Mesodermal cell (in vitro differentiated cells): ENCODE measurements around the gene ARHGEF7.

ENCODE experiments used
- H3K27ac ChIP-seq: 2 replicates; pipeline ENCODE4 v1.7.0; 2013; ENCODE audit warnings: mild to moderate bottlenecking, low read depth, low read length, moderate library complexity; ENCODE audit not compliant: severe bottlenecking
- H3K36me3 ChIP-seq: 2 replicates; pipeline ENCODE4 v1.7.1; 2013; ENCODE audit warnings: mild to moderate bottlenecking, low read length, moderate library complexity; ENCODE audit not compliant: control insufficient read depth, insufficient read depth
- H3K4me1 ChIP-seq: one replicate; pipeline ENCODE4 v1.7.1; 2013; ENCODE audit warnings: mild to moderate bottlenecking, low read length; ENCODE audit not compliant: insufficient read depth, control insufficient read depth, poor library complexity, severe bottlenecking
- H3K4me3 ChIP-seq: 2 replicates; pipeline ENCODE4 v1.7.0; 2013; ENCODE audit warnings: low read length, control low read depth, mild to moderate bottlenecking; ENCODE audit not compliant: insufficient read depth, poor library complexity, severe bottlenecking; ENCODE audit errors: extremely low read depth
- H3K9me3 ChIP-seq: 2 replicates; pipeline ENCODE4 v1.7.1; 2013; ENCODE audit warnings: mild to moderate bottlenecking, low read length, moderate library complexity; ENCODE audit not compliant: control insufficient read depth
- WGBS, 2 experiments: methylation state at CpG; one replicate each; pipeline ENCODE4 v1.1.5; 2013; ENCODE audit warnings: missing lambda C conversion rate in 2 of 2; ENCODE audit not compliant: insufficient coverage in 2 of 2; 5-methylcytosine and 5-hydroxymethylcytosine counted together

The ARHGEF7 gene

GRCh38 chr13:111241862-111242261 lies 126.8 kb downstream of the ARHGEF7 start:
- no peak overlapping the region for H3K27ac ChIP-seq
- H3K36me3 ChIP-seq = peaks cover 53% of the 10 kb centered on the region
- H3K9me3 ChIP-seq = no peaks in the 10 kb centered on the region
- WGBS, 2 experiments = 89 to 96% methylated on average over 9 to 10 of the region's 11 CpGs
- H3K4me1 ChIP-seq = no peaks in the 10 kb centered on the region
- no peak overlapping the region for H3K4me3 ChIP-seq

- Histone ChIP-seq H3K9me3 (no peaks in the 10 kb centered on the region), H3K4me1 (no peaks in the 10 kb centered on the region), H3K27ac (no peak overlapping the region), H3K4me3 (no peak overlapping the region), H3K36me3 (peaks cover 57% of the 10 kb centered on the region)
- 96 to 100% methylated on average over 3 to 5 of the region's 8 CpGs for WGBS, 2 experiments
Measured at GRCh38 chr13:111242585-111242984, 127.5 kb downstream of the ARHGEF7 start.

GRCh38 chr13:111243981-111244380 lies 128.9 kb downstream of the ARHGEF7 start:
- Histone ChIP-seq H3K36me3 (peaks cover 63% of the 10 kb centered on the region), H3K4me1 (no peaks in the 10 kb centered on the region), H3K27ac (no peak overlapping the region), H3K4me3 (no peak overlapping the region), H3K9me3 (no peaks in the 10 kb centered on the region)
- no CpG with 5 or more reads among the region's 1 CpG for WGBS, 2 experiments

- H3K36me3 ChIP-seq = peaks cover 69% of the 10 kb centered on the region
- no peak overlapping the region for H3K27ac ChIP-seq
- H3K4me3 ChIP-seq = no peak overlapping the region
- peaks cover 4% of the 10 kb centered on the region for H3K4me1 ChIP-seq
- no peaks in the 10 kb centered on the region for H3K9me3 ChIP-seq
- 94 to 96% methylated on average over 7 to 9 of the region's 11 CpGs for WGBS, 2 experiments
Measured at GRCh38 chr13:111245576-111246384, 130.7 kb downstream of the ARHGEF7 start.

- 92 to 95% methylated on average over 3 to 5 of the region's 7 CpGs for WGBS, 2 experiments
- Histone ChIP-seq H3K9me3 (no peaks in the 10 kb centered on the region), H3K4me3 (no peak overlapping the region), H3K36me3 (peaks cover 72% of the 10 kb centered on the region), H3K4me1 (peaks cover 4% of the 10 kb centered on the region), H3K27ac (no peak overlapping the region)
Measured at GRCh38 chr13:111247552-111247951, 132.4 kb downstream of the ARHGEF7 start.

GRCh38 chr13:111248822-111249221 lies 133.7 kb downstream of the ARHGEF7 start:
- H3K36me3 ChIP-seq = peaks cover 83% of the 10 kb centered on the region
- no peak overlapping the region for H3K4me3 ChIP-seq
- peaks cover 3% of the 10 kb centered on the region for H3K9me3 ChIP-seq
- H3K27ac ChIP-seq = no peak overlapping the region
- peaks cover 4% of the 10 kb centered on the region for H3K4me1 ChIP-seq
- WGBS, 2 experiments = 91 to 100% methylated on average over 1 to 3 of the region's 3 CpGs

- H3K4me1 ChIP-seq = peaks cover 4% of the 10 kb centered on the region
- no peak overlapping the region for H3K4me3 ChIP-seq
- peaks cover 79% of the 10 kb centered on the region for H3K36me3 ChIP-seq
- H3K9me3 ChIP-seq = peaks cover 5% of the 10 kb centered on the region
- H3K27ac ChIP-seq = no peak overlapping the region
- WGBS, 2 experiments = 95 to 98% methylated on average over 7 to 10 of the region's 12 CpGs
Measured at GRCh38 chr13:111249637-111250360, 134.7 kb downstream of the ARHGEF7 start.

GRCh38 chr13:111251646-111252445 lies 136.7 kb downstream of the ARHGEF7 start:
- WGBS, 2 experiments = 96 to 100% methylated on average over 1 to 3 of the region's 4 CpGs

GRCh38 chr13:111252446-111253364 lies 137.6 kb downstream of the ARHGEF7 start:
- WGBS, 2 experiments = 93 to 100% methylated on average over 1 to 2 of the region's 6 CpGs
- H3K27ac ChIP-seq = no peak overlapping the region
- H3K4me3 ChIP-seq = no peak overlapping the region
- peaks cover 5% of the 10 kb centered on the region for H3K9me3 ChIP-seq
- H3K4me1 ChIP-seq = peaks cover 4% of the 10 kb centered on the region
- H3K36me3 ChIP-seq = peaks cover 79% of the 10 kb centered on the region

More at GRCh38 chr13:111251646-111252445, 136.7 kb downstream of the ARHGEF7 start:
- Histone ChIP-seq H3K4me1 (peaks cover 4% of the 10 kb centered on the region), H3K36me3 (peaks cover 77% of the 10 kb centered on the region), H3K4me3 (no peak overlapping the region), H3K27ac (no peak overlapping the region), H3K9me3 (peaks cover 5% of the 10 kb centered on the region)
